Suprapubic skin (tissue), 3 donors: ENCODE data around the gene MAPK7.

ENCODE experiments used
- CTCF ChIP-seq, 2 donors: fragments of 200-600 bp in 1 of 2; fragments of 450-650 bp in 1 of 2; sonication (generic) in 1 of 2; IDR thresholded peaks; one replicate each; pipeline ENCODE4 v1.5.1; 2016 to 2019; ENCODE audit warnings: antibody characterized with exemption in 2 of 2, mild to moderate bottlenecking in 1 of 2, moderate library complexity in 1 of 2
- POLR2A ChIP-seq, 2 donors: fragments of 450-650 bp; IDR thresholded peaks; one replicate each; pipeline ENCODE4 v1.6.1; 2017; ENCODE audit warnings: antibody characterized with exemption in 2 of 2, mild to moderate bottlenecking in 2 of 2, moderate library complexity in 2 of 2

DNA sequence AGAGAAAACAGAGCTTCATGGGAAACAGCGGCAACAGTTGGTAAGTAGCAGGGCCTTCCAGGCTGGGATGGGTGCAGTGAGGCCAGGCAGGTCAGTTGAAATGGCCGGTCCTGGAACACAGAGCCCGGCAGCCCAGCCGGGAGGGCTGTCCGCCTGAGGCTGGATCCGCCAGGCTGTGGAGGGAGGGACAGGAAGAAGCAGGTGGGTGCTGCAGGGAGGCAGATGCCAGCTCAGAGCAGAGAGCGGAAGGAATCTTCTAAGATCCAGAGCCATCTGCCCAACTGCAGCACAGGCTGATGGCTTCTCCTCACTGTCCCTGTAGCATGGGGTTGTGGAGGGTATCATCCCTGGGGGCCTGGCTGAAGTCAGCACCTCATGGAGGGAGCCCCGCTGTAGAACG is 33.3 kb downstream of the MAPK7 start:
- TF ChIP-seq CTCF (IDR thresholded peaks at IDR 0.05): no peak
- TF ChIP-seq POLR2A (IDR thresholded peaks at IDR 0.05): no peak
